ENCODE measurements around the gene MAPK8IP2.

- TF ChIP-seq CTCF (CRISPR knock-in tag; IDR thresholded peaks at IDR 0.05): no peak
- no peak for TF ChIP-seq DDIT3 (CRISPR knock-in tag; IDR thresholded peaks at IDR 0.05)
- no peak for TF ChIP-seq ZBTB46 (CRISPR knock-in tag; IDR thresholded peaks at IDR 0.05; ENCODE audit: borderline replicate concordance)
- TF ChIP-seq FOSL2 (CRISPR knock-in tag; IDR thresholded peaks at IDR 0.05): no peak
- TF ChIP-seq AKNA (CRISPR knock-in tag; IDR thresholded peaks at IDR 0.05; ENCODE audit: borderline replicate concordance): no peak
- no peak for TF ChIP-seq PRDM10 (CRISPR knock-in tag; IDR thresholded peaks at IDR 0.05; ENCODE audit: low read depth)
- no peak for TF ChIP-seq IKZF4 (CRISPR knock-in tag; IDR thresholded peaks at IDR 0.05; ENCODE audit: borderline replicate concordance, low read depth, not compliant biosample characterization)
- TF ChIP-seq SMARCE1 (IDR thresholded peaks at IDR 0.05; ENCODE audit: borderline replicate concordance): no peak
- no peak for TF ChIP-seq BCLAF1 (IDR thresholded peaks at IDR 0.05)
- TF ChIP-seq ZKSCAN1 (IDR thresholded peaks at IDR 0.05; ENCODE audit: low read length): no peak
- TF ChIP-seq POLR2A (IDR thresholded peaks at IDR 0.05; ENCODE audit: insufficient read depth in 1 of 2, low read depth in 2 of 2, low read length in 2 of 2): no peak
- TF ChIP-seq PHF8 (CRISPR knock-in tag; IDR thresholded peaks at IDR 0.05): no peak
- no peak for TF ChIP-seq AKAP8 (CRISPR knock-in tag; IDR thresholded peaks at IDR 0.05)
- no peak for TF ChIP-seq MXI1 (IDR thresholded peaks at IDR 0.05; ENCODE audit: borderline replicate concordance, low read depth, low read length)
Observed at GRCh38 chr22:50577697-50577986, 23.0 kb upstream of the MAPK8IP2 start.
